ENCODE results near the gene WIPF3.
"Not testable (repeated sequence)": the region's sequence is repeated elsewhere in the genome, so short reads cannot be mapped to it uniquely, and the experiment has no call there.

The WIPF3 gene

DNA sequence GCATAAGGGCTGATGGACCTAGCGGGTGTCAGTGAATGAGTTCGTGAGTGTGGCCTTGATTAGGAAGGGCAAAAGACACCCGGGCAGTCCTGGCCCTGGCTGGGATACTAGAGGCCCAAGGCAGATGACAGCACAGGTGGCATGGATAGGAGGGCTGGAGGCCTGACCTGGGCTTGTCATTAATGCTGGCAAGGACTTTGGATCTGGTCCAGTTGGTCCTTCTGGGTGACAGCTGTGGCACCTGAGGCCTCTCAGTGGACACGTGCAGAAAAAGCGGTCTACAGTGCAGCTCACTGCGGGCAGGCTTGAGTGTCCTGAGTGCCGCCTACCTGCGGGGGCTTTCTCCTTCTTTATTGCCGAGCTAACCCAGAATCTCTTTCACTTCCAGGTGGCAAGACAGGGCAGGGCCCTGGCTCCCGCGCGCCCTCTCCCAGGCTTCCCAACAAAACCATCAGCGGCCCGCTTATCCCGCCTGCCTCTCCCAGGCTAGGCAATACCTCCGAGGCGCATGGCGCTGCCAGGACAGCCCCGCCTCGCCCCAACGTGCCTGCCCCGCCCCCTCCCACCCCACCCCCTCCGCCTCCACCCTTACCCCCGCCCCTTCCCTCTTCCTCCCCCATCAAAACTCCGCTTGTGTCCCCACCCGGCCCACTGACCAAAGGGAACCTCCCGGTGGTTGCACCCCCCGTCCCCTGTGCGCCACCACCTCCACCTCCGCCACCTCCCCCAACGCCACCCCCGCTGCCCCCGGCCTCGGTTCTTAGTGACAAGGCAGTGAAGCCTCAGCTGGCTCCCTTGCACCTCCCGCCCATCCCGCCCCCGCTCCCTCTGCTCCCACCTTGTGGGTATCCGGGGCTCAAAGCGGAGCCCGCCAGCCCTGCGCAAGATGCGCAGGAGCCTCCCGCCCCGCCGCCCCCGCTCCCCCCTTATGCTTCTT lies 77.4 kb downstream of the WIPF3 start:
- no peak for DNase-seq

DNA sequence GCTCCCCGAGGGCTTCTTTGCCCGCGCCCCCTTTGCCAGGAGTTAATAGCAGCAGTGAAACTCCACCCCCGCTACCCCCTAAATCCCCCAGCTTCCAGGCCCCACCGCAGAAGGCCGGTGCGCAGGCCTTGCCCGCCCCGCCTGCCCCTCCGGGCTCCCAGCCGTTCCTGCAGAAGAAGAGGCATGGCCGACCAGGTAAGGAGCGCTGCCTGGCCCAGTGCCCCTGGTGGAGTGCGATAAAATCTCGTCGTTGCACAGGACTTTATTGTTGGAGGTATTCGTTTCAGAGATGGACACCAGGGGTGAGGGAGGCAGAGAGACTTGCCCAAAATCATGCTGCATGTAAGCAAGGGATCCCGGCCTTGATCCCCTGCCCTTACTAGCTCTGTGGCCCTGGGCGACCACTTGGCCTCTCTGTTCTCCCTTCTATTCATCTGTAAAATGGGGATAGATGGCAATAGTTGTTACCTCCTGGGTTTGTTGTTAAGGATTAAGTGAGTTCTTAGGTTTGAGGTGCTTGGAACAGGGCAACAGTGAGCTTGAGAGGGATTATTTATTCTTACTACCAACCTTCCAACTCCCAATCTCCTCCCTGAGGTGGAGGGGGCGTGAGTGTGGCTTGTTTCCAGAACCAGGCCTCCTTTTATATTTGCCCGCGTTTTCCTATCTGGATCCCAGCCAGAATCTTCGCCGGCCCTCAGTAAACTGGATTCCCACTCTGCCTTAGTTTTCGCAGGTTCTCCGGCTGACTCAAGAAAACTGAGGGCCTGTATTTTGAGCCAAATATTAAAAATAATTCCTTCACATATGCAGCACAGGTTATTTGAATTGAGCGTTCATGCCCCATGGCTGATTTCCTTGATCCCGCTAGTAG lies 78.3 kb downstream of the WIPF3 start:
- no peak for DNase-seq

DNA sequence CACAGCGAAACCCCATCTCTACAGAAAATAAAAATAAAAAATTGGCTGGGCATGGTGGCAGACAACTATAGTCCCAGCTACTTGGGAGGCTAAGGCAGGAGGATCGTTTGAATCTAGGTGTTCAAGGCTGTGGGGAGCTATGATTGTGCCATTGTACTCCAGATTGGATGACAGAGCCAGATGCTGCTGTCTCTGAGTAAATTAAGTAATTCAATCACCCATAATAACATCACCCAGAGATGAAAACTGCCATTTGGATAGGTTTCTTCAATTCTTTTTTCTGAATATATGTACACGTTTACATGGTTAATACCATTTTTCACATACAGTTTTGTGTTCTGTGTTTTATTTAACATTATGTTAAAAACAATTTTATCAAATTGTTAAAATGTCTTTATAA lies 79.3 kb downstream of the WIPF3 start:
- DNase-seq = no peak

DNA sequence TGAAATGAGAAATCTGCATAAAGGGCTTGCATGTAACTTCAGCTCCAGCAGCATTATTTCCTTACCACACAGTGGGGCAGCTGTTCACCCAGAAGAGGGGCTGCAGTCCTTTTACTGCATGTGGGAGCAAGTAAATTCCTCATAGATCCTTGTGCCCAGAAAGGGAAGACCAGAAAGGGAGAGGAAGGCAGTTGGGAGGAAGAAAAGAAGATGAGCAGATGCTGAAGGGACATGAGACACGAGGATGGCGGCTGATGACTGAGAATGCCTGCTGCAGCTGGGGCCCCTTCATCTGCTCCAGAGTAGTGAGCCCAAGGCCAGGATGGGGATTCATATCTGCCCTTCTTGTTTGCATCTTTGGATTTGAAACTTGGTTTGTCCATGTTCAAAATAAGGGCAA lies 80.5 kb downstream of the WIPF3 start:
- no peak for DNase-seq

DNA sequence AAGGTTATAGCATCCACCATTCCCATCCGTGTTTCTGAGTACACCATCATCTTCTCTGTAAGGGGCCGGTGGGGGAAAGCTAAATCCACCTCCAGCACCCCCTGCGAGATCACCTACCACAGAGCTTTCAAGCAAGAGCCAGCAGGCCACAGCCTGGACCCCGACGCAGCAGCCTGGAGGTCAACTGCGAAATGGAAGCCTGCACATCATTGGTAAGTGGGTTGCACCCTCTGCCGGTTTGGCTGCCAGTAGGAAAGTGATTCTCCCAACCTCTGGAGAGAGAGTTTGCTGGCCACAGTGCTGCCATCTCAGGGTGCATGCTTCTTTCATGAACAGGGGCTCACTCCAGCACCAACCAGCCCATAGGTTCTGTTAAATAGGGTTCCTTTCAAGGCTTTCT lies 81.7 kb downstream of the WIPF3 start:
- DNase-seq = no peak

DNA sequence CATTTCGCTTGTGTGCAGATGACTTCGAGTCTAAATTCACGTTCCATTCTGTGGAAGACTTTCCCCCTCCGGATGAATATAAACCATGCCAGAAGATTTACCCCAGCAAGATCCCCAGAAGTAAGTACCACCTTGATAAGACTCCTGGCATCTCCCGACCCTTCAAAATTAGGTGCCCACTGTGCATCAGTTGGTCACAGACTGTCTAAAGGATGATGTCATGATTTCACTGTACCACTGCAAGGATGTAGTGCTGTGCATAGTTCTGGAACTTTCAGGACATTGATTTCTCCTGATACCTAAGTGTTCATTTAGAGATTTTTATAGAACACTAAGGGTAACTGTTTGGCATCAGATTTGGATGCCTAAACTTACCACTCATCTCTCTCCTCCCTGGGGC lies 83.0 kb downstream of the WIPF3 start:
- no peak for DNase-seq

DNA sequence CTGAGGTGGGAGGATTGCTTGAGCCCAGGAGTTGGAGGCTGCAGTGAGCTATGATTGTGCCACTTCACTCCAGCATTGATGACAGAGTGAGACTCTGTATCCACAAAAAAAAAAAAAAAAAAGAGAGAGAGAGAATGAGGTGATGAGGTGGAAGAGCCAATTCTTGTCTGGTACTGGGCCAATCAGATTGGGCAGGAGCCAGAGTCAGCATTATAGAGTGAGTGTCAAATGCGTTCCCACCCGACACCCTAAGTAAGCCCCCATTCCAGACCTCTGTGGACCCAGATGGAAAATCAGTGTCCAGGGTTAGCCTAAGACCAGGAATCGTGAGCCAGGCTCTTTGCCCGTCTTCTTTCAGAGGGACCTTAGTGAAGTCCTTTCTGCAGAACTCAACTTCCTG lies 83.9 kb downstream of the WIPF3 start:
- no peak for DNase-seq

GRCh38 chr7:29890786-29891185 lies 84.5 kb downstream of the WIPF3 start:
- DNase-seq = not testable (repeated sequence)

DNA sequence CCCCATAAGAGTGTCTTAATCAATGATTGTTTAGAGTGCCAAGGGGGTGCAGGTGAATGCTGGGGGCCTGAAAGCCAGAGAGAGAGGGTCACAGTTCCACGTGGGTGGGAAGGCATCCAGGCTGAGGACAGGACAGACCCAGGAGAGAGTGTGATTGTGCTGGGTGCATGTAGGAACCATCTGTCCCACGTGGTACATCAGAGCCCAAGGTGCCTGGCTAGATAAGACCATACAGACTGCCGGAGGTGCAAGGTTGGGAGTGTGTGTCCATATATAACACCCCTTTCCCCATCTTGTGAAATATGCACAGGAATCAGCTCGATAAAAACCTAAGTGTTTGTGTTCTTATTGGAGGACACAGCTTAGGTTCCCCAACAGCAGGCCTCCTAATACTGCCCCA lies 85.5 kb downstream of the WIPF3 start:
- no peak for DNase-seq

DNA sequence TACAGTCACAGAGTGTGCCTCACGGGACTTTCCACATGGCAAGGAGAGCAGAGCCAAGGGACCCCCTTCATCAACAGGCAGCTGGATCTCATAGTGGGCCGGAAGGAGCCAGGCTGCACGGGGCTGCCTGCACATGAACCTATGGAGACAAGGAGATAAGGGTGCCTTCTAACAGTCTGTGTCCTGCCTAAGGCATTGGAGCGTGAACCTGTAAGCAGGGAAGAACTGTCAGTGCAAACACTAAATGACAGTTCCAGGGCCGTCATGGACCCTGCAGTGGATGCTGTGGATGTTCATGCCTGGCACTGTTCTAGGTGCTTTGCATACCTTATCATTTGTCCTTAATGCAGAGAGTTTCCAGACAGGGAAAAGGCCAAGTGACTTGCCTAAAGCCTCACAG lies 85.9 kb downstream of the WIPF3 start:
- DNase-seq = no peak

- no peak for DNase-seq
These were observed 87.2 kb downstream of the WIPF3 start for GRCh38 chr7:29893351-29893965.

DNA sequence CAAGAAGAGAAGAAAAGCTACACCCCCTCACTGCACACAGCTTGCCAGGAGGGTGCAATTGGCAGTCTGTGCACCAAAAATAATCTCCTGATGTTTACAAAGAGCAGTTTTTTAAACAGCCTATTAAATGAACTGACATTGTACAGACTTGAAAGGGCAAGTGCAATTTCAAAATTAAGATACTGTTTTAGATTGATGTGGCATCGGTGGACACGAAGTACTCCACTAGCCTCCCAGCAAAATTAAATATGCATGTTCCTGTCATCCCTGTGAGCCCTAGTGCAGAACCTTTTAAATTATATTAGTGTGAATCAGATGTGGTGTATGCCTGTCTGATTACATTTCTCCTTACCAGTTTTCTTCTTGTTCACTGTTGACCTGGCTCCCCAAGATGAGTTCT lies 87.9 kb downstream of the WIPF3 start:
- no peak for DNase-seq

DNA sequence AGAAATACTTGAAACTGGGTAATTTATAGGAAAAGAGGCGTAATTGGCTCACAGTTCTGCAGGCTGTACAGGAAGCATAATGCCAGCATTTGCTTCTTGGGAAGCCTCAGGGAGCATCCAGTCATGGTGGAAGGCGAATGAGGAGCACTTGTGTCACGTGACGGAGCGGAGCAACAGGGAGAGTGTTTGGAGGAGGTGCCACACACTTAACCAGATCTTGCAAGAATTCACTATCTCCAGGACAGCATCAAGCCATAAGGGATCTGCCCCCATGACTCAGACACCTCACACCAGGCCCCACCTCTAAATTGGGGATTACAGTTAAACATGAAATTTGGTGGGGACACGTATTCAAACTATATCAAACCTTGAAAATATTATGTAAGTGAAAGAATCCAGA lies 89.3 kb downstream of the WIPF3 start:
- no peak for DNase-seq

GRCh38 chr7:29896685-29897411 lies 90.5 kb downstream of the WIPF3 start:
- no peak for DNase-seq

DNA sequence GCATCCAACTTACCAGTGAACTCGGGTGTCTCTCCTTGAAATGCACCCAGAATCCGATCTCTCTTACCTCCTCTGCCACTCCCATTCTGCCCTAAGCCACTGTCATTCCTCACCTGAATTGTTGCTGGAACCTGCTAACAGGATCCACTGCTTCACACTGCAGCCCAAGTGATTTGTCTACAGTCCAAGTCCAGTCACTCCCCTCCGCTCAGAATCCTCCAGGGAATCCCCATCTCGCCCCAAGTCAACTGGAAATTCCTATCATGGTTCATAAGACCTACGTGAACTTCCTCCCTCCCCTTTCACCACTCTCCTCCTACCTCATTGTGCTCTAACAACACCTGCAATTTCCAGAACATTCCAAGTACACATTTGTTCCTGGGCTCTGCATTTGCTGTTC lies 92.0 kb downstream of the WIPF3 start:
- DNase-seq = no peak

DNA sequence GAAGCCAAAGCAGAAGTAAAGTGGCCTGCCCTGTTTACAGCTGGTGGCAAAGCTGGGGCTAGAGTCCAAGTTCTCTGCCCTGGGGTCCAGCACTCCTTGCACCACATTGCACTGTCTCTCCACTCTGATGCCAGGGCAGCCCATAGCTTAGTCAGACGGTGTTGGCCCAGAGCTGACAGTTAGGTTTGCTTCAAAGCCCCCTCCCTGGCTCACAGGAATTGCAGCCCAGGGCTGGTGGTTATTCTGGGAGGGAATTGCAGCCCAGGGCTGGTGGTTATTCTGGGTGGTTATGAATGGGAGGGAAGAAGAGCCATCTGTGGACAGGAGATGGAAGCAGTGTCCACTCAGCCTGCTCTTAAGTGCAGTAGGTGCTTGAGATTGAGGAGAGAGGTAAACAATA lies 94.4 kb downstream of the WIPF3 start:
- no peak for DNase-seq

DNA sequence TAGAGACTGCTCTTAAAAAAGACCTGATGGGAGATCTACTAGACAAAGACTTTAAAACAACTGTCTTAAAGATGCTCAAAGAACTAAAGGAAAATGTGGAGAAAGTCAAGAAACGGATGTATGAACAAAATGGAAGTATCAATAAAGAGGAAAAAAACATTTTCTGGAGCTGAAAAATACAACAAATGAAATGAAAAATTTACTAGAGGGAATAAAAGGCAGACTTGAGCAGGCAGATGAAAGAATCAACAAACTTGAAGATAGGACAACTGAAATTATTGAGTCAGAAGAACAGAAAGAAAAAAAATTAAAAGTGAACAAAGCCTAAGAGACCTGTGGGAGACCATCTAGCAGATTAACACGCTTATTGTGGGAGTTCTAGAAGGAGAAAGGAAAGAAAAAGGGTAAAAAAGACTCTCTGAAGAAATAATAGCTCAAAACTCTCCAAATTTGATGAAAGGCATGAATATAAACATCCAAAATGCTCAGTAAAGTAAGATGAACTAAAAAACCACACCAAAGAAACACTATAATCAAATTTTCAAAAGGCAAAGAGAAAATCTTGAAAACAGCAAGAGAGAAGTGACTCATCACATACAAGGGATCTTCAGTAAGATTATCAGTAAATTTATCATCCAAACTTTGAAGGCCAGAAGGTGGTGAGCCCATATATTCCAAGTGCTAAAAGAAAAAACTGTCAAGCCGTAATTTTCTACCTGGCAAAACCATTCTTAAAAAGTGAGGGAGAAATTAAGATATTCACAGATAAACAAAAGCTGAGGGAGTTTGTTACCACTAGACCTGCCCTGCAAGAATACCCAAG lies 100.1 kb downstream of the WIPF3 start:
- no peak for DNase-seq

DNA sequence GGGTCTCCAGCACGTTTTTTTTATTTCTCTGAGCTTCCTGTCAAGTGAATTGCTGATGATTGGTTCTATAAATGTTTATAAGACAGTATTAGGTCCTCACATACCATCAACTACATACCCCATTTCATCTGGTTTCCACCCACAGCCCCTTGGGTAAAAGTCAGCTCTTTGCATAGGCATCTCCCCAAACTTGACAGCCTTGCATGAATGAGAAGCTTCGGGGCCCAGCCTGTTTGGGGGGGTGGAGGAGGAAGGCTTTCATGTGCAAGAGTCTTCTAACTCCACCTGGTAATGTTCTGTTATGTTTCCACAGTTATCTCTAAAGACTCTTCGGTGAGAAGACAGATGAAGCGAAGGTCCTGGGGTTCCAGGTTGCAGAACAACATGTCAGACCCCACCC lies 107.9 kb downstream of the WIPF3 start:
- no peak for DNase-seq

GRCh38 chr7:29915481-29916215 lies 109.3 kb downstream of the WIPF3 start:
- DNase-seq = no peak

DNA sequence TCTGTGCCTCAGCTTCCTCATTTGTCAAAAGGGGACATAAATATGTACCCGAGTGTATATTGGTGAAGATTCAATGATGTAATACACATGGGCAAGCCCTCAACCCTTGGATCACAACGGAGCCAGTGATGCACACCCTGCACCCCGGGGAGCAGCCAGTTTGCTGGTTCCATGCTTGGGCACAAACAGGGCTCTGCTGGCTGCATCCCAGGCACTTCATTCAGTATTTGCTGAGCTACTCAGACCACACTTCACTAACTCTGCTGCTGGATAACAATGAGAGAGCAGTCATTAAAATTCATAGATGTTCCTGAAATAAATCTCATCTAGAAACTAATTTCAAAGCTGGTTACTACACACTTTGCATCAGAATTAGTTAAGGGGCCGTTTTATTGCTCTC lies 111.3 kb downstream of the WIPF3 start:
- DNase-seq = no peak

DNA sequence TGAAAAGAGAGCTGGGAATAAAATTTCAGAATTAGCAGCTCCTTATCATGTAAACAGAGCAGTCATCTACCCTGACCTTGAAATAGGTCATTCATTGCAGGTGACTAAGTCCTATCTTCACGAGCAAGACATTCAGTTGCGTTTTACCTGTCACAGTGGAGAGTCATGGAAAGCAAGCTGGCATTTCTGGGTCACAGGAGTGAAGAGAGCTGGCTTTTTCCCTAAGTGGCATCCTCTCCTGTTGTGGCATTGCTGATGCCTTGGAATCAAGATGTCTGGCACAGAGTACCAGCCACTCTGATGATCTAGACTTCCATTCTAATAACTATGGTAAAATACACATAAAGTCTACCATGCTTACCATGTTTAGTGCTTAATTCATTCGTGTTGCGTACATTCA lies 112.5 kb downstream of the WIPF3 start:
- DNase-seq = no peak

Data from CD4-positive, alpha-beta T cell treated with Interferon gamma for 1 hour (primary cell).